ENCODE data around the gene COL15A1.
A peak's percentile ranks its signal among the peaks of the same experiment; 100 is the strongest.

COL15A1 gene

DNA sequence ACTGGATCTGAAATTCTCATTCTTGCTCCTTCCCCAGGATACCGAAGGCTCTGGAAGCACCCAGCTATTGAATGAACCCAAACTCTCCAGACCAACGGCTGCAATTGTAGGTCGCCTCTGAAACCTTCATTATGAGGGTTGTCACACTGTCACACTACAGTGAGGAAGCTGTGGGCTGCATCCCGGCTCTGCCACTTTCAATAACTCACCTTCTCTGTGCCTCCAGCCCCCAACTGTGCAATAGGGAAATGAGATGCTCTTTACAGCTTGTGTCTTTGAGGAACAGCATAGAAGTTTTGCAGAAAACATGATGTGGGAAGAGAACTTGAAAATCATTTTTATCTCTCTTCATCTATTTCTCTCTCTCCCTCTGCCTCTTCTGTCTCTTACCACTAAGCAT lies 91.6 kb downstream of the COL15A1 start:
- Histone ChIP-seq H3K4me2 (no peak overlapping the region), H3K27ac (no peak overlapping the region), H4K20me1 (no peaks in the 10 kb centered on the region), H3K9ac (no peak overlapping the region), H3K36me3 (no peaks in the 10 kb centered on the region), H3K27me3 (no peaks in the 10 kb centered on the region), H3K9me3 (no peaks in the 10 kb centered on the region), H3K4me3 (no peak overlapping the region), H3K4me1 (peaks cover under 1% of the 10 kb centered on the region)
- TF ChIP-seq Cebpa-rat (IDR thresholded peaks at IDR 0.05), result no peak

GRCh38 chr9:99037769-99038483 lies 94.2 kb downstream of the COL15A1 start:
- Histone ChIP-seq H3K4me1 (peaks cover 14% of the 10 kb centered on the region), H3K27ac (no peak overlapping the region), H3K36me3 (no peaks in the 10 kb centered on the region), H3K4me3 (no peak overlapping the region), H4K20me1 (no peaks in the 10 kb centered on the region), H3K4me2 (no peak overlapping the region), H3K9me3 (no peaks in the 10 kb centered on the region), H3K9ac (no peak overlapping the region), H3K27me3 (no peaks in the 10 kb centered on the region)
- TF ChIP-seq Cebpa-rat (IDR thresholded peaks at IDR 0.05), result no peak

DNA sequence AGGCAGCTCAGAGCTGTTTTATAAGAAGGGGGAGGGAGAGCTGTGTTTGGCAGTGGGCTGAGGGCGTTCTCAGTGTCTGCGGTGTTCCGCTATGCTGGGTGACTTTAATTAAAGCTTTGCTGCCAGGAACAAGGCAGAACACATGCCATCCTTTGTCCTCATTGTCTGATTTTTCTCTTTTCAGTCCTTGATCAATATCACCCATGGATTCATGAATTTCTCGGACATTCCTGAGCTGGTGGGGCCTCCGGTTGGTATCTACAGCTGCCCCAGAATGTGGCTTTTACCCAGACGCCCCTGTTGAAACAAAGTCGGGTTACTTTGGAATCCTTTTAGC lies 94.7 kb downstream of the COL15A1 start:
- no peaks in the 10 kb centered on the region for H4K20me1 ChIP-seq
- H3K4me1 ChIP-seq, result peaks cover 14% of the 10 kb centered on the region
- TF ChIP-seq Cebpa-rat (IDR thresholded peaks at IDR 0.05), result no peak
- no peak overlapping the region for H3K4me2 ChIP-seq
- no peaks in the 10 kb centered on the region for H3K27me3 ChIP-seq
- H3K9ac ChIP-seq, result no peak overlapping the region
- no peaks in the 10 kb centered on the region for H3K36me3 ChIP-seq
- no peak overlapping the region for H3K27ac ChIP-seq
- no peaks in the 10 kb centered on the region for H3K9me3 ChIP-seq
- no peak overlapping the region for H3K4me3 ChIP-seq

- Histone ChIP-seq H3K9me3 (peaks cover 2% of the 10 kb centered on the region; the same call in 1 of the 2 replicates), H3K9ac (no peak overlapping the region), H3K4me3 (no peak overlapping the region), H3K27me3 (no peaks in the 10 kb centered on the region), H3K4me2 (peak overlapping the region; percentile 63; the same call in 1 of the 2 replicates), H3K27ac (no peak overlapping the region), H3K4me1 (peaks cover 14% of the 10 kb centered on the region), H3K36me3 (no peaks in the 10 kb centered on the region), H4K20me1 (no peaks in the 10 kb centered on the region)
- no peak for TF ChIP-seq Cebpa-rat (IDR thresholded peaks at IDR 0.05)
Observed at GRCh38 chr9:99039505-99040182, 95.9 kb downstream of the COL15A1 start.

GRCh38 chr9:99040251-99040900 lies 96.7 kb downstream of the COL15A1 start:
- Histone ChIP-seq H3K27me3 (no peaks in the 10 kb centered on the region), H4K20me1 (no peaks in the 10 kb centered on the region), H3K27ac (no peak overlapping the region), H3K9me3 (peaks cover 10% of the 10 kb centered on the region; the same call in 1 of the 2 replicates), H3K36me3 (no peaks in the 10 kb centered on the region), H3K4me1 (peaks cover 14% of the 10 kb centered on the region), H3K4me2 (peak overlapping the region; percentile 63), H3K9ac (no peak overlapping the region), H3K4me3 (no peak overlapping the region)
- no peak for TF ChIP-seq Cebpa-rat (IDR thresholded peaks at IDR 0.05)

DNA sequence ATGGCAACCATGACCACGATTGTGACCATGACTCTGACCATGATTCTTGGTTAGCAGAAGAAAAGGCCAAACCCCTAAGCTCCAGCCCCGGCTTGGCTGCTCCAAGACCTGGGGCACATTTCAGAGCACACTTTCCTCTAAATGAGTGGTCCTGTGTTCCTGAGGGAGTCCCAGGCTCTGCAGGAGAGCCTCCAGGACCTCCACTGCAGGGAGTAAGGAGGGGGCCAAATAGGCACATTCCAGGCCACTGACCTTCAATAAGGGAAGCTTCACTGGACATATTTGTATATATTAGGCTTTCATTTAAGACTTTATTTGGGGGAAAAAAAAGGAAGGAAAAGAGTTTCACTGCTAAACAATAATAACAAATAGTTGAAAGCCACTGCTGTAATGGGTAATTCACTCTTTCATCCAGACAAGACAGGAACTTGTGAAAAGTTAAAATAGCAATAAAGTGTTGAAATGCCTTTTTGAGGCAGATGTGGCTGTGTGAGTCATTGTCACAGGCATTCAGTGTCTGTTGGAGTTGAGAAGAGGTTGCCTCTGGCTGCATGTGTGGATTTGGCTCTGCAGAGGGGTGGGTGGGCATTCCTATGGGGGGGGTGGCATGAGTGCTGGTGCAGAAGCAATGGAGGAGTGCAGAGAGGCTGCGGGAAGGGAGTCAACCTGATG lies 97.3 kb downstream of the COL15A1 start:
- H3K27ac ChIP-seq, result no peak overlapping the region
- H3K4me3 ChIP-seq, result no peak overlapping the region

DNA sequence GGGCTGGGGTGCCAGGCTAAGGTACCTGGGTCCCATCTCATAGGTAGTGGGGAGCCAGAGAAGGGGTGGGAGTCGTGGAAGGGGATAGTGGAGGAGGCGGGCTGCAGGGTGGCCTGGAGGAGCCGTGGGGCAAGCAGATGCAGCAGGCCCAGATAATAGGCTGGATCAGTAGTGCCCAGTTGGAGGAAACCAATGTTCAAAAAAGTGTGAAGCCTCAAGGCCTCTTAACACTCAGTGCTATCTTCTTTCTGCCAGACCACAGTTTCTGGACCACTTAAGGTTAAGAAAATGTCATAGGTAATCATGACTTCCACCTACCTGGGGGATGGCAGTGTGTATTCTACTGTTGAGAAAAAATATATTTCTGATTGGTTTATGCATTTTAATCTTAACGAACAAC lies 97.9 kb downstream of the COL15A1 start:
- no peak for TF ChIP-seq Cebpa-rat (IDR thresholded peaks at IDR 0.05)
- no peak overlapping the region for H3K4me3 ChIP-seq
- H3K9me3 ChIP-seq, result peaks cover 10% of the 10 kb centered on the region; the same call in 1 of the 2 replicates
- no peak overlapping the region for H3K27ac ChIP-seq
- H4K20me1 ChIP-seq, result no peaks in the 10 kb centered on the region
- no peak overlapping the region for H3K9ac ChIP-seq
- no peaks in the 10 kb centered on the region for H3K36me3 ChIP-seq
- H3K4me2 ChIP-seq, result no peak overlapping the region
- H3K27me3 ChIP-seq, result no peaks in the 10 kb centered on the region
- peaks cover 14% of the 10 kb centered on the region for H3K4me1 ChIP-seq

More for the DNA sequence above, 97.3 kb downstream of the COL15A1 start:
- H3K9ac ChIP-seq, result no peak overlapping the region
- no peaks in the 10 kb centered on the region for H3K36me3 ChIP-seq
- peaks cover 14% of the 10 kb centered on the region for H3K4me1 ChIP-seq
- no peak for TF ChIP-seq Cebpa-rat (IDR thresholded peaks at IDR 0.05)
- H3K27me3 ChIP-seq, result no peaks in the 10 kb centered on the region
- peaks cover 10% of the 10 kb centered on the region; the same call in 1 of the 2 replicates for H3K9me3 ChIP-seq
- H4K20me1 ChIP-seq, result no peaks in the 10 kb centered on the region
- H3K4me2 ChIP-seq, result peak overlapping the region; percentile 63

DNA sequence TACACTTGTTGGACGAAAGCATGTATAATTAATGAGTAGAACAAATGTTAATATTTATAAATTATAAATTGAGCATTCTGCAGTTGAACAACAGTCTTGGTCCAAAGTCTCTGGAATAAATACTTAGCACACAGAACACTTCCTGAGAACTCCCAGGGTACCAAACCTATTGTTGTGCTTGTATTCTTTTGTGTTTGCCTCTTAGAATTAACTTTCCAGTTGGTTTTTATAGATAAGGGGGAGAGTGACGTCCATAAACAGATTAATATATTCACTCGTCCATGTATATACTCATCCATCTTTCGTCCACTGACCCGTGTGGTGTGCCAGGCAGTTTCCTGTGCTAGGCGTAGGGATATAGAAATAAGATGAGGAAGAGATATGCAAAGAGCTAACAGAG lies 98.9 kb downstream of the COL15A1 start:
- no peak overlapping the region for H3K4me2 ChIP-seq
- no peaks in the 10 kb centered on the region for H4K20me1 ChIP-seq
- H3K36me3 ChIP-seq, result no peaks in the 10 kb centered on the region
- H3K4me1 ChIP-seq, result peaks cover 14% of the 10 kb centered on the region
- H3K4me3 ChIP-seq, result no peak overlapping the region
- peaks cover 10% of the 10 kb centered on the region; the same call in 1 of the 2 replicates for H3K9me3 ChIP-seq
- H3K9ac ChIP-seq, result no peak overlapping the region
- H3K27me3 ChIP-seq, result no peaks in the 10 kb centered on the region
- no peak overlapping the region for H3K27ac ChIP-seq
- TF ChIP-seq Cebpa-rat (IDR thresholded peaks at IDR 0.05), result no peak

- H3K4me3 ChIP-seq, result no peak overlapping the region
- H3K36me3 ChIP-seq, result no peaks in the 10 kb centered on the region
- H3K4me1 ChIP-seq, result peaks cover 14% of the 10 kb centered on the region
- H4K20me1 ChIP-seq, result no peaks in the 10 kb centered on the region
- peaks cover 10% of the 10 kb centered on the region; the same call in 1 of the 2 replicates for H3K9me3 ChIP-seq
- H3K27ac ChIP-seq, result no peak overlapping the region
- H3K4me2 ChIP-seq, result no peak overlapping the region
- no peak for TF ChIP-seq Cebpa-rat (IDR thresholded peaks at IDR 0.05)
- H3K9ac ChIP-seq, result no peak overlapping the region
- no peaks in the 10 kb centered on the region for H3K27me3 ChIP-seq
Observed at GRCh38 chr9:99044827-99045226, 101.1 kb downstream of the COL15A1 start.

Data from BLaER1 (cell line).